ENCODE results near the gene MYEOV.

The MYEOV gene

GRCh38 chr11:69295079-69295994 is 1.4 kb downstream of the MYEOV start:
- no peak for TF ChIP-seq CTCF (conservative IDR thresholded peaks at IDR 0.05)
- no peak for TF ChIP-seq ZFX (IDR thresholded peaks at IDR 0.05)
- no peak overlapping the region for H3K27ac ChIP-seq

- TF ChIP-seq ZFX (IDR thresholded peaks at IDR 0.05) (no peak), CTCF (conservative IDR thresholded peaks at IDR 0.05) (no peak)
These were observed 2.3 kb downstream of the MYEOV start for GRCh38 chr11:69295995-69296889.

GRCh38 chr11:69296890-69297786 is 3.2 kb downstream of the MYEOV start:
- TF ChIP-seq ZFX (IDR thresholded peaks at IDR 0.05) (no peak), CTCF (conservative IDR thresholded peaks at IDR 0.05) (no peak)
- H3K27ac ChIP-seq = peak overlapping the region; percentile 57

More at GRCh38 chr11:69295995-69296889, 2.3 kb downstream of the MYEOV start:
- H3K27ac ChIP-seq = peak overlapping the region; percentile 57

GRCh38 chr11:69297787-69298266 is 3.9 kb downstream of the MYEOV start:
- TF ChIP-seq ZFX (IDR thresholded peaks at IDR 0.05) (no peak), CTCF (conservative IDR thresholded peaks at IDR 0.05) (no peak)
- H3K27ac ChIP-seq = no peak overlapping the region

GRCh38 chr11:69298267-69299022 is 4.5 kb downstream of the MYEOV start:
- H3K27ac ChIP-seq = 0 out of 2 replicates have a peak overlapping the region, but pooled peaks have one; percentile 1

More at GRCh38 chr11:69298267-69299022, 4.5 kb downstream of the MYEOV start:
- TF ChIP-seq CTCF (conservative IDR thresholded peaks at IDR 0.05) (no peak), ZFX (IDR thresholded peaks at IDR 0.05) (no peak)
